IgD-negative memory B cell (primary cell): ENCODE results near the gene TMEM39A. TPM values are rescaled to one million over a fixed set of nuclear protein-coding genes. Genes with fewer than 3 reads are reported as not detected.

Source experiments
- H3K27ac Mint-ChIP-seq, 3 donors: one replicate each; pipeline ENCODE4 v1.8.0; 2020 to 2022; ENCODE audit warnings: mild to moderate bottlenecking in 3 of 3, mixed read lengths in 3 of 3, moderate library complexity in 1 of 3
- H3K27me3 Mint-ChIP-seq: one replicate; pipeline ENCODE4 v1.8.0; 2021; ENCODE audit warnings: mixed read lengths
- H3K36me3 Mint-ChIP-seq: one replicate; pipeline ENCODE4 v1.8.0; 2020; ENCODE audit warnings: mild to moderate bottlenecking, mixed read lengths
- H3K4me1 Mint-ChIP-seq, 3 donors: one replicate each; pipeline ENCODE4 v1.8.0; 2020 to 2022; ENCODE audit warnings: mixed read lengths in 3 of 3, mild to moderate bottlenecking in 1 of 3
- H3K4me3 Mint-ChIP-seq, 4 donors: one replicate each; pipeline ENCODE4 v1.8.0; 2020 to 2022; ENCODE audit warnings: mild to moderate bottlenecking in 4 of 4, mixed read lengths in 4 of 4, moderate library complexity in 3 of 4
- H3K9me3 Mint-ChIP-seq, 3 donors: one replicate each; pipeline ENCODE4 v1.8.0; 2020 to 2021; ENCODE audit warnings: mixed read lengths in 3 of 3, mild to moderate bottlenecking in 1 of 3
- polyA plus RNA-seq: library from polyadenylated mRNA; unstranded; fragments of 300-500 nt; fragmentation: Illumina TruSeq; gene quantifications from one replicate; pipeline ENCODE4 v1.2.3, GENCODE V29; 2021

TMEM39A gene
- polyA plus RNA-seq, 1 donor from 2014 or later: 20.9 TPM

DNA sequence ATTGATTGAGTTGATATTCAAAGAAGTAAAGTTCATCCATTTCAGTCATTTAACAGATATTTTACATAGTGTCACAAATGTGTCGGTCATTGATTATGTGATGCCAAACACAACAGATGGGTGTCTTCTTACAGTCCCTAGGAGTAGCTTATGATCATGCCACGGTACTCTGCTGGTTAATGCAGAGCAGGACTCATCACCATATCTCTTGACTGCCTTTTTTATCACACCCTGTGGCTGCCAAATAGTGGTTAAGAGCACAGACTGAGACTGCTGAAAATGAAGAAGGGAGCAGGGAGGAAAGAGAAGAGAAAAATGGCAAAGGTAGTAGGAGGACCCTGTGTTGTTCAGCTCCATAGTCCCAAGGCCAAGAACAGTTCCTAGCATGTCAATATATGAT is 22.1 kb upstream of the TMEM39A start:
- H3K36me3 Mint-ChIP-seq: peaks cover 6% of the 10 kb centered on the region
- no peaks in the 10 kb centered on the region for H3K9me3 Mint-ChIP-seq
- H3K27me3 Mint-ChIP-seq: no peaks in the 10 kb centered on the region
- peaks cover 0 to 3% (median 0%) of the 10 kb centered on the region in 3 donors for H3K4me1 Mint-ChIP-seq
- H3K4me3 Mint-ChIP-seq: no peak overlapping the region
- H3K27ac Mint-ChIP-seq: no peak overlapping the region

DNA sequence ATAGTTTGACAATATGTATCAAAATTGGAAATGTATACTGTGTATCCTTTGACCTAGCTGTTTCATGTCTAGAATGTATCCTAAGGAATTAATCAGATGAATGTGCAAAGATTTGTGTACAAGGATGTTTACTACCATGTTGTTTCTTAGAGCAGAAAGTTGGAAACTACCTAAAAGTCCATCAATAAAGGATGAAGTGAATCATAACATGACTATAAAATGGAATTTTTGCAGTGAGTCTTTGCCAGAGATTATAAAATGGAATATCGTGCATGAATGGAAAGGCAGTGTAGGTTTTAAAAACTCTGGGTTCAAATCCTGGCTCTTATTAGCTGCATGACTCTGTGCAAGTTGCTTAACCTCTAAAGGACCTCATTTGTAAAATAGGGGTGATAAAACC is 19.7 kb upstream of the TMEM39A start:
- Mint-ChIP-seq H3K36me3 (peaks cover 6% of the 10 kb centered on the region), H3K4me1 (peaks cover 0 to 3% (median 1%) of the 10 kb centered on the region in 3 donors), H3K9me3 (no peaks in the 10 kb centered on the region), H3K27ac (no peak overlapping the region), H3K27me3 (no peaks in the 10 kb centered on the region), H3K4me3 (no peak overlapping the region)

DNA sequence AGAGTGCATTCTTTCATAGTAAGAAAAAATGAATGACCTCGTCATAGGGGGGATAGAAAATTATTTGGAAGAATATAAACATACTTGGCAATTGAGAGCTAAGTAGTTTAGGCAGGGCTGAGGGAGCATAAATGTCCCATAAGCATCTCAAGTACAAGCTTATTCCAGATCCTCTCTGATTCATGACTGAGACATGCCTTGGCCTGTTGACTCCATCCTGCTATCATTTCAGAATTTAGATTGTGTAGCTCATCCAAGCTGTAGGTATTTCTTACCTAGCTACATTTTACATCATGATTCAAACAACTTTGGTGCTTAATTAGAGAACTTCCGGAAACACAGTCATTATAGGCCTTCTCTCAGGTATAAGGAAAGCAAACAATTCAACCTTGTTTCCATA is 17.7 kb upstream of the TMEM39A start:
- Mint-ChIP-seq H3K36me3 (peaks cover 12% of the 10 kb centered on the region), H3K27ac (no peak overlapping the region), H3K4me3 (no peak overlapping the region), H3K9me3 (no peaks in the 10 kb centered on the region), H3K27me3 (no peaks in the 10 kb centered on the region), H3K4me1 (peaks cover 0 to 3% (median 1%) of the 10 kb centered on the region in 3 donors)

DNA sequence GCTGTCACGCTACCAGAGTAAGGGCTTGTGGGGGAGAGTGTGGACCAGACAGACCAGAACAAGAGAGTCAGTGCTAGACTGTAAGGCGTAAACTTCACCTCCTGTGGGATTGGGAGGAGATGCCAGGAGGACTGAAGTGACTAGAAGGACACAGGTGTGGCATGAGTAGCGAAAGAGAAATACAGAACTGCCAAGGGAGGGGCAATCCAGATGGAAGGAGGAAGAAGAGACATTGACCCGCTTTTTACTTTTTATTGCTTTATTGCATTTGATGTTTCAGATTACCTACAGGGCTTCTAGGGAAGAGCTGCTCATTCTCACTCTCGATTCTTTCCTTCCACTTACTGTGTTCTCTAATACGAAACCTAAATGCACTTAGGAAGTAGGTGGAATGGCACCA is 7.5 kb upstream of the TMEM39A start:
- H3K9me3 Mint-ChIP-seq: no peaks in the 10 kb centered on the region
- H3K4me3 Mint-ChIP-seq: peak overlapping the region in 2 of 4 donors; percentile 26 to 97
- H3K4me1 Mint-ChIP-seq: peaks cover 17 to 29% (median 19%) of the 10 kb centered on the region in 3 donors
- no peaks in the 10 kb centered on the region for H3K27me3 Mint-ChIP-seq
- H3K27ac Mint-ChIP-seq: peak overlapping the region in 2 of 3 donors; percentile 17 to 67
- H3K36me3 Mint-ChIP-seq: peaks cover 4% of the 10 kb centered on the region

DNA sequence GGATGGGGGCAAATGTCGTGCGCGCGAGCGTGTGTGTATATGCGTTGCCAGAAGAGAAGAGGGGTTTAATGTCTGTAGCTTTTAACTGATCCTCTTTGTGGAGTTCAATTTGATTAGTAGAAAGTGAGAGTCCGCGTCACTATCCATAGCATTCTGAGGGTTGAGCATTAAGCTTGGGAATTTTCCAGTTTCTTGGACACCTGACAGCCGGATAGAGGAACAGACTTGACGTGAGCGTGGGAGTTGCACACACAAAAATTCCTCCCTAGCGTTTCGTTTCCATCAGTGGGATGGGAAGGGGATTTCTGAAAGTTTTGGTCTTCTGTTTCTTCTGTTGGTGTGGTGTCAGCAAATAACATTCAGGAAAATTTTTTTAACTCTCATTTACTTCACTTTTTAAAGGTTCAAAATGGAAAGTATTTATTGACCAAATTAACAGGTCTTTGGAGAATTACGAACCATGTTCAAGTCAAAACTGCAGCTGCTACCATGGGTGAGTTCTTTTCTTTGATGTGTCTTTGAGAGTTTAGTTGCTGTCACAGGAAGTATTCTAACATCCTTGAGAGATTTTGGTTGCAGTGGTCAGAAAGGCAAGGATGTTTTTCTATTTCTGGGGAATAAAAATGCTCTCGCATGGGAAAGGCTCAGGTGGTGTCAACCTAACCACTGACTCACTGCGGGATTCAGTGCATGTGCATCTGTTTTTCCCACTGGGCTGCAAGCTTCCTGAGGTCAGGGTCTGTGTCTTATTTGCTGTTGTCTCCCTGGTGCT is 6.2 kb upstream of the TMEM39A start:
- Mint-ChIP-seq H3K4me3 (peak overlapping the region; percentile 89 to 98 (median 96)), H3K27ac (peak overlapping the region; percentile 17 to 97 (median 67)), H3K9me3 (no peaks in the 10 kb centered on the region), H3K27me3 (no peaks in the 10 kb centered on the region), H3K36me3 (peaks cover 4% of the 10 kb centered on the region), H3K4me1 (peaks cover 17 to 29% (median 19%) of the 10 kb centered on the region in 3 donors)

DNA sequence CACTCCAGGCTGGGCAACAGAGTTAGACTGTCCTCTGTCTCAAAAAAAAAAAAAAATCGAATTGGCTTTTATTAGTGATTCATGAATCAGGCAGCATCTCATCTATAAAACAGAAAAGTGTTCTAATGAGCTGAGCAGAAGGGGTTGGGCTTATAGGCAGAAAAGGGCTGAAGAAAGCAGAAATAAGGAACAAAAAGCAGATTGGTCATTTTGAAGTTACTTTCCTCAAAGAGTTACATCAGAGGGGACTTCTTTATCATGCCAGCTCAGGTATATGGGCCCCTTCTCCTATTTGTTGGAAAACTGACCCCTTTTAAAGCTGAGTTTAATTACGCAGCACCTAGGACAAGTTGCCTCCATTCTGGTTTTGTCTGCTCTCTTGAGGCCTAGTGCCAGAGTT is 4.6 kb upstream of the TMEM39A start:
- Mint-ChIP-seq H3K27me3 (no peaks in the 10 kb centered on the region), H3K36me3 (peaks cover 4% of the 10 kb centered on the region), H3K9me3 (peaks cover 0 to 2% (median 0%) of the 10 kb centered on the region in 3 donors), H3K27ac (peak overlapping the region; percentile 93 to 97 (median 94)), H3K4me3 (peak overlapping the region; percentile 89 to 98 (median 96)), H3K4me1 (peaks cover 24 to 39% (median 28%) of the 10 kb centered on the region in 3 donors)

DNA sequence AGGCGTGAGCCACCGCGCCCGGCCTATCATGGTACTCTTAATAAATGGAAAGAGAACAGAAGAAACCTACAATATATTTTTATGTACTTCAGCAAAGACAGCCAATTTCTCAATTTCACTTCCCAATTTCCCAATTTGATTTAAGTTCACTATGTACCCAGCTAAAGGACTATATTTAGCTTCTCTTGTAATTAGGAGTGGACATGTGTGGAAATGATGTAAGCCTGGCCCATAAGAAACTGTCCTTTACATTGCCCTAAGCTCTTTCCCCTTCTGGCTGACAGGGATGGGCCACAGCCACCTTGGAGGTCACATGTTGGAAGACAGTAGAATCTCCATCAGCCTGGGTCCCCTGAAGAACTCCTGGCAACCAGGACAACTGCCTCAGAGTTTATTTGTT is 6.2 kb downstream of the TMEM39A start:
- Mint-ChIP-seq H3K36me3 (peaks cover 17% of the 10 kb centered on the region), H3K9me3 (no peaks in the 10 kb centered on the region), H3K27me3 (no peaks in the 10 kb centered on the region), H3K4me3 (no peak overlapping the region), H3K27ac (no peak overlapping the region), H3K4me1 (peaks cover 0 to 19% (median 5%) of the 10 kb centered on the region in 3 donors)

DNA sequence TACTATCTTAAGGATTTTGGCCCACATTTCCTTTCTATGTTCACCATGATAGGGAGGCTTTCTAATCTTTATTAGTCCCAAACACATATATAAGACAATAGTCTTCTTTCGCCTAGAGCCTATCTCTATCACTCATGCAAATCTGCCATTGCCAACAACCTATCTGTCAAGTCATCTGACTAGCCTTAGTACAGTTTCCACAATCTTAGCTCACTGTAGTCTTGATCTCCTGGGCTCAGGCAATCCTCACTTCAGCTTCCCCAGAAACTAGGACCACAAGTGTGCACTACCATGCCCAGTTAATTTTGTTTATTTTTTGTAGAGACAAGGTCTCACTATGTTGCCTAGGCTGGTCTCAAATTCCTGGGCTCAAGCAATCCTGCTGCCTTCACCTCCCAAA is 6.9 kb downstream of the TMEM39A start:
- H3K27ac Mint-ChIP-seq: no peak overlapping the region
- peaks cover 0 to 14% (median 5%) of the 10 kb centered on the region in 3 donors for H3K4me1 Mint-ChIP-seq
- no peaks in the 10 kb centered on the region for H3K9me3 Mint-ChIP-seq
- no peak overlapping the region for H3K4me3 Mint-ChIP-seq
- no peaks in the 10 kb centered on the region for H3K27me3 Mint-ChIP-seq
- peaks cover 17% of the 10 kb centered on the region for H3K36me3 Mint-ChIP-seq

DNA sequence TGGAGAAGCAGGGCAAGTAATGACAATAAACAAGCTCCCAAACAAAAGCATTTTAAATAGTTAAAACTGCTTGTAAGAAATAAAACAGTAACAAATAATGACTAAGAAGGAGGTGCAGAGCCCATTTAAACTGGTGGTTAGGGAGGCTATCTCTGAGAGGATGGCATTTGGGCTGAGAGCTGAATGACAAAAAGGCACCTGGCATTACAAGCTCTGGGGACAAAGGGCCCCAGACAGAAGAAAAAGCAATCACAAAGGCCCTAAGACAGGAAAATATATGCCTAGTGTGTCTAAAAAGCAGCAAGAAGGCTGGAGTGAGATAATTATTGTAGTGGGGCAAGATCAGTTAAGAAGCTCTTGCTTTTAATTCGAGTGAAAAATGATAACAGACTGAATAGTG is 9.6 kb downstream of the TMEM39A start:
- H3K9me3 Mint-ChIP-seq: no peaks in the 10 kb centered on the region
- no peak overlapping the region for H3K4me3 Mint-ChIP-seq
- no peak overlapping the region for H3K27ac Mint-ChIP-seq
- H3K4me1 Mint-ChIP-seq: peaks cover 0 to 5% (median 3%) of the 10 kb centered on the region in 3 donors
- peaks cover 13% of the 10 kb centered on the region for H3K36me3 Mint-ChIP-seq
- no peaks in the 10 kb centered on the region for H3K27me3 Mint-ChIP-seq

DNA sequence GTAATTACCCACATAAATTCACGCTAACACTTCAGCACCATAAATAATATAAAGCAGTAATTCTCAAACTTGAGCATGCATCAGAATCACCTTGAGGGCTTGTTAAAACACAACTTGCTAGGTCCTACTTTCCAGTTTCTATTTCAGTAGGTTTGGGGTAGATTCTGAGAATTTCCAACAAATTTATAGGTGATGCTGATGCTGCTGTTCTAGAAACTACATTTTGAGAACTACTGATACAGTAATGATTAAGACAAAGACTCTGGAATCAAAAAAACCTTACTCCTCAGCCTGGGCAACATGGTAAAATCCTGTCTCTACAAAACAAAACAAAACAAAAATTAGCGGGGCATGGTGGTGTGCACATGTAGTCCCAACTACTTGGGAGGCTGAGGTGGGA is 18.8 kb downstream of the TMEM39A start:
- peak overlapping the region in 1 of 3 donors; percentile 39 for H3K27ac Mint-ChIP-seq

DNA sequence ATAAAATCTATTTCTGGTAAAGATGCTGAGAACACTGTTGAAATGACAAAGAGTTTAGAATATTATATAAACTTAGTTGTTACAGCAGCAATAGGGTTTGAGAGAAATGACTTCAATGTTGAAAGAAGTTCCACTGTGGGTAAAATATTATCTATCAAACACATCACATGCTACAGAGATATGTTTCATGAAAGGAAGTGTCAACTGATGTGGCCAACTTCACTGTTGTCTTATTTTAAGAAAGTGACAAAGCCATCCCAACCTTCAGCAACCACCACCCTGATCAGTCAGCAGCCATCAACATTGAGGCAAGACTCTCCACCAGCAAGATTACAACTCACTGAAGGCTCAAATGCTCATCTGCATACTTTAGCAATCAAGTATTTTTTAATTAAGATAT is 20.2 kb downstream of the TMEM39A start:
- Mint-ChIP-seq H3K9me3 (no peaks in the 10 kb centered on the region), H3K4me3 (no peak overlapping the region), H3K27me3 (no peaks in the 10 kb centered on the region), H3K27ac (no peak overlapping the region), H3K36me3 (peaks cover 24% of the 10 kb centered on the region), H3K4me1 (no peaks in the 10 kb centered on the region)

More for the DNA sequence above, 18.8 kb downstream of the TMEM39A start:
- H3K27me3 Mint-ChIP-seq: no peaks in the 10 kb centered on the region
- no peak overlapping the region for H3K4me3 Mint-ChIP-seq
- H3K4me1 Mint-ChIP-seq: no peaks in the 10 kb centered on the region
- H3K9me3 Mint-ChIP-seq: no peaks in the 10 kb centered on the region
- peaks cover 24% of the 10 kb centered on the region for H3K36me3 Mint-ChIP-seq

DNA sequence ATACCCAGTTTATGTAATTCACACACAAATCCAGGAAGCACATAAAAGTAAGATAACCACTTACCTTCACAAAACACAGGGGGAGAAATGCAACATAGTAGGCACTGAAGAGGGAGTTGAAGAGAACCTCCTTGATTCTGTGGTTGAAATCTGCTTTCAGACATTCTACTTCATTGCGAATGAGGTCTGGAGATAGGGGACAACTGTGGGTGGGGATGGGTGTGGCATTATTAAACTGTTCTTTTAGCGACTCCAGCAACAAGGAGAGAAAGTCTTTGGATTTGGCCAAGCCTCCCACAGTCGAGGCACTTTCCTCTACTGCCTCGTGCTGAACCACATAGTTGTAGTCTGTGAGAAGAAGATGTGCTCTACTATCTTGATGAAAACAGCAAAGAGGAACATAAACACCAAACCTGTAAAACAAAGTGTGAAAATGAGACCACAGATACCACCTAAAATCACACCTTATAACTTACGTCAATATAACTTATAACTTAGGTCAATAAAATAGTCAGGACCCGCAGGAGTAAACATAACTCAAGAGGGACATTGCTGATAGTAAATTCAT is 25.6 kb downstream of the TMEM39A start:
- no peak overlapping the region for H3K27ac Mint-ChIP-seq
- H3K4me1 Mint-ChIP-seq: no peaks in the 10 kb centered on the region
- H3K36me3 Mint-ChIP-seq: peaks cover 32% of the 10 kb centered on the region

DNA sequence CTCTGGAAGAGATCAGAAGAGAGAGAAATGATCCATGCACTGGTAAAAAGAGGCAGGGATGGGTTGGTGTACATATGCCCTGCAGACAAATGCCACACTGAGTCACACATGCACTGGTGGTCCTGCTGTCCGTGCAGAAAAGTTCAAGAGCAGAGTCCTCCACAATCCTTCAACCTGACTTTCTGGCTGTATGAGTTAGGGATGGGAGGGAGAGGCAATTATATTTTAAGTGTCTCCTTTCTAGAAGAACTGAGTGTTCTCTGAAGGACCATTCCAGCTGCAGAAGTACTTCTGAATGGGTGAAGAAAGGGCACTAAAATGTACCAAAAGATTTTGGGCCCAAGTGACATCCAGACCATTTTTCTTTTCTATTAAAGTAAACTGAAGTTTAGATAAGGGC is 26.4 kb downstream of the TMEM39A start:
- Mint-ChIP-seq H3K4me3 (no peak overlapping the region), H3K9me3 (peaks cover 0 to under 1% (median 0%) of the 10 kb centered on the region in 3 donors), H3K36me3 (peaks cover 31% of the 10 kb centered on the region), H3K27ac (no peak overlapping the region), H3K27me3 (no peaks in the 10 kb centered on the region), H3K4me1 (no peaks in the 10 kb centered on the region)

More for the DNA sequence above, 25.6 kb downstream of the TMEM39A start:
- Mint-ChIP-seq H3K9me3 (no peaks in the 10 kb centered on the region), H3K27me3 (no peaks in the 10 kb centered on the region), H3K4me3 (no peak overlapping the region)

DNA sequence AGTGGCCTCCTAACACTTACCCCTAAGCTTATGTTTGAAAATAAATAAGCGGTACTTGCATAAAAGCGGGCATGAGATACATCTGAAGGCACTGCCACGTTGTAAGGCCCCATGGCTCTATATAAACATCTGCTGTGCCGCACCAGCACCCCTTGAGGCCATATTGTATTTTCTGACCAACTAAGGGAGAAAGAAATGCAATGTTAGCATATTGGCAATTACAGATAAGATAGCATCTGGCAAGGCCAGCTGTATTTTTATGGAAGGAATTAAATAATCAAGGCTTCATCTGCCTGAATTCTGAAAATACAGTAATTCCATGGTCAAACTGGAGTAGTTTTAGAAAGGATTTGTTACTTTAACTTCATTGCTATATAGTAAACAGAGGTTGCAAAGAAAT is 28.7 kb downstream of the TMEM39A start:
- Mint-ChIP-seq H3K4me3 (no peak overlapping the region), H3K27me3 (no peaks in the 10 kb centered on the region), H3K9me3 (peaks cover 2 to 16% (median 6%) of the 10 kb centered on the region in 3 donors), H3K4me1 (no peaks in the 10 kb centered on the region), H3K36me3 (peaks cover 37% of the 10 kb centered on the region), H3K27ac (no peak overlapping the region)

DNA sequence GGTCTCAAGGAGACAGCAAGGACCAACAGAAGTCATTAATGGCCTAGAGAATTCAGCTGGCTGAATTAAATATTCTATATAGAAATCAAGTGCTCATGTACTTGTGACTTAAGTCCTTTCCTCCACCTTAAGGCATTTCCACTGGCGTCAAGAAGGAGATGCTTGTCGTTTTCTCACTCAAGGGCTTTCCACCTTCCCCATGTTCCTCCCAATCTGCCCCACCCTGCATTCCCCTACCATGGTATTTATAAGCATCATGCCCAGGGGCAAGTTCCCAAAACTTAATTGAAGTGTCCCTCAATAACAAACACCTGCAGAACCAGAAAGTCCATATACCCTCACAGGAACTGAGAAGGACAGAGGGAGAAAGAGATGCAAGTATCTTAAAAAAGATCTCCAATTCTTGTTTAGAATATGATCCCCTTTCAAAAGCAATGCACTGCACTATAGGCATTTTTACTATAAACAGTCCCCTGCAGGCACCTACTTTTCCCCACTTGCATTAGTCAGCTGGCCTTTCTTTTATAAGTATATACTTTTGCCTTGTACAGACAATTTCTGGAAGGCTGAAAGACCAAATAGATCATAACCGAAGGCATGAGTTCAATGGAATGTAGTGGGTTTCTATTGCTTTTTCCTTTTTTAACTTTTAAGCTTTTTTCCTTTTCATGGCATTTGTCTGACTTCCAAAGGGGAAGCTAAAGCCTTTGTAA is 29.6 kb downstream of the TMEM39A start:
- Mint-ChIP-seq H3K4me1 (no peaks in the 10 kb centered on the region), H3K4me3 (no peak overlapping the region), H3K36me3 (peaks cover 40% of the 10 kb centered on the region), H3K9me3 (peaks cover 8 to 21% (median 11%) of the 10 kb centered on the region in 3 donors), H3K27me3 (no peaks in the 10 kb centered on the region), H3K27ac (no peak overlapping the region)
